ENCODE results near the gene GTF3A.

Gene GTF3A

DNA sequence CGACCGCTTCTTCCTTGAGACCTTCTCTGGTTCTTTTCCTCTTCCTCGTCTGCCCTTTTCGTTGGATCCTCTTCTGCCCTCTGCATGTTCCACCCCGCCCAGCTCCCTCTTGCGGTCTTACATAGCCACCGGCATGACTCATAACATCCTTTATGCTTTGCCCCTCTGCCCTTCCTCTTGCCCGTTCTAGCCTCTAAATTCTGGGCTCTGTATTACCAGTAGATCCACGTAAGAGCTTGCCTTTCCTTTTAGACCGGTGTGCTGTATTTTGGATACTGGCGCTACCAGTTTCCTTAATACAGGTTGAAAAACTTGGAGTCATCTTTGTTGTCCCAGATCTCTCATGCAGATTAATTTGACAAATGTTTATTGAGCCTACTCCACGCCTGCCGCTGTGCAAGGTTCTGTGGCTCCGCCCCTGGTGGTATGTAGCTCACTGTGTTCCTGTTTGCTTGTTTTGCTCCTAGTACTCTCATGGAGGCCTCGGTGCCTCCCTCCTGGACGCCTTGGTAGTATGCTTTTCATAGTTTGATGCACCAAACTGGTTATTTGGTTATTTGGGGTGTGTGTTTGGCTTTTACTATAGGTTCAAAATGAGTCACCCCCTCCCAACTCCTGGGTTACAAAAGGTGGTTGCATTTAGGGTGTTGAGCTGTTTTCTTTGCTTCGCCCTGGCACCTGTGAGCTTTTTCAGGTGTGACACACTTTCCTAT is 1.7 kb downstream of the GTF3A start:
- H3K4me3 ChIP-seq (replicated peaks; ENCODE audit: insufficient read depth, low read length), result peak overlapping the region; percentile 73
- H3K27ac ChIP-seq (replicated peaks), result peak overlapping the region; percentile 91
- DNase-seq (ENCODE audit: low read depth in 1 of 2, low spot score in 1 of 2), result peak; percentile 94 to 97
- TF ChIP-seq POLR2AphosphoS5 (IDR thresholded peaks at IDR 0.05; ENCODE audit: low read depth) (no peak; the same call in 1 of the 2 replicates), SPI1 (IDR thresholded peaks at IDR 0.05; ENCODE audit: borderline replicate concordance, low read depth) (peak; percentile 42; the same call in 1 of the 2 replicates)
- no peaks in the 10 kb centered on the region for H3K27me3 ChIP-seq (ENCODE audit: insufficient read depth, poor library complexity, severe bottlenecking)

DNA sequence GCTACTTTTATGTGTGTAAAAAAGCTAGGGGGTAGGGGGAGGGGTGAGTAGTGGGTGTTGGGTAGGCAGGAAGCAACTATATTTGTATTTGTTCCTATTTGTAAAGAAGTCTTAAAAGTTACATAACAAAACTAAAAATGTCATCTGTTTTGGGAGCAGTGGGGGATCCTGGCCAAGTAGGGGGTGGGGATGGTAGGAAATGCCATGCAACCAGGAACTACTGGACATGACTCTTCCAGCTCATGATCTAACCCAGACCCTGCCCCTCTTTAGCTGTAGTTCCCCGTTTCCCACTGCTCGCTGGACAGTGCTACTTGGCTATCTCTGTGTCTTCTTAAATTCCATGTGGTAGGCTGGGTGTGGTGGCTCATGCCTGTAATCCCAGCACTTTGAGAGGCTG is 3.2 kb downstream of the GTF3A start:
- Histone ChIP-seq H3K27me3 (ENCODE audit: insufficient read depth, poor library complexity, severe bottlenecking) (no peaks in the 10 kb centered on the region), H3K27ac (replicated peaks) (peak overlapping the region; percentile 4; the same call in 1 of the 2 replicates), H3K4me3 (replicated peaks; ENCODE audit: insufficient read depth, low read length) (no peak overlapping the region)
- TF ChIP-seq REST (IDR thresholded peaks at IDR 0.05; ENCODE audit: insufficient replicate concordance, low read depth), result no peak
- TF ChIP-seq GABPA (IDR thresholded peaks at IDR 0.05; ENCODE audit: low read depth), result no peak
- TF ChIP-seq POLR2AphosphoS5 (IDR thresholded peaks at IDR 0.05; ENCODE audit: low read depth), result no peak
- TF ChIP-seq SPI1 (IDR thresholded peaks at IDR 0.05; ENCODE audit: borderline replicate concordance, low read depth), result no peak
- TF ChIP-seq CTCF (IDR thresholded peaks at IDR 0.05; ENCODE audit: insufficient read depth, low read length), result no peak
- peak in 1 of 2 experiments; percentile 29 for DNase-seq (ENCODE audit: low read depth in 1 of 2, low spot score in 1 of 2)

DNA sequence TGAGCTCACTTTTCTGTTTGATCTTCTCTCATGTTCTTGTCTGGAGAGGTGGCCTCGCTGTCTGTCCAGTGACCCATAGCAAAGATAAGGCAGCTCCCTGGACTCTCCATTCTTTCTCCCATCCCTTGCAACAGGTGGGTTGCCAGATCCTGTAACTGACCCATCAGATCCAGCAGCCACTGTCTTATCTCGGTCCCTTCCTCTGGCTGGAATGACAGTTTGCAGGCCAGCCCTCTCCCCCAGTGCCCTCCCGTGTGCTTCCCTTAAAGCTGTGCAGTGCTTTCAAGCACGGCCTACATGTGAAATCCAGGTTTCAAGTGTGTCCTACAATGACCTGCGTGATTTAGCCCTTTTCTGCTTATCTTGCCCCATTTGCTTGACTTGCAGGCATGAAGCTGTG is 3.7 kb downstream of the GTF3A start:
- TF ChIP-seq CTCF (IDR thresholded peaks at IDR 0.05; ENCODE audit: insufficient read depth, low read length), result no peak
- TF ChIP-seq REST (IDR thresholded peaks at IDR 0.05; ENCODE audit: insufficient replicate concordance, low read depth), result no peak
- TF ChIP-seq GABPA (IDR thresholded peaks at IDR 0.05; ENCODE audit: low read depth), result no peak
- TF ChIP-seq SPI1 (IDR thresholded peaks at IDR 0.05; ENCODE audit: borderline replicate concordance, low read depth), result no peak
- no peak for TF ChIP-seq POLR2AphosphoS5 (IDR thresholded peaks at IDR 0.05; ENCODE audit: low read depth)
- Histone ChIP-seq H3K27me3 (ENCODE audit: insufficient read depth, poor library complexity, severe bottlenecking) (no peaks in the 10 kb centered on the region), H3K27ac (replicated peaks) (0 out of 2 replicates have a peak overlapping the region, but pooled peaks have one; percentile 4), H3K4me3 (replicated peaks; ENCODE audit: insufficient read depth, low read length) (no peak overlapping the region)
- DNase-seq (ENCODE audit: low read depth in 1 of 2, low spot score in 1 of 2), result no peak

DNA sequence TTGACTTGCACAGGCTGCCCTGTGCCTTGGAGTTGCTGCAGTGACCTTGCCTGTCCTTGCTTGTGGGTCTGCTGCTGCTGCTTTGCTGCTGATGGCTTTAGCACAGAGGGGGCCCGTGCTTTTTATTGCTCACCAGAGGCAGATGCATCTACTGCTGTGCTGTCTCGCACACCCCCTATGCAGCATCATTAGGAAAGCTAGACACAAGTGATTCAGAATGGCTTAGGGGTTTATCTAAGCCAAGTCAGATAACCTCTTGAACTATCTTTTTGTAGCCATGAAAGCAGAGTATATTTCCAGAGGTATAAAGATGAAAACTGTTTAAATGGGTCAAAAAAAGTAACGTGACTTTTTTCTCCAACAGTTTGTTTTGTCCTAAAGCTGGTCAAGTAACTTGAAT is 7.8 kb downstream of the GTF3A start:
- no peak for DNase-seq (ENCODE audit: low read depth in 1 of 2, low spot score in 1 of 2)
- TF ChIP-seq CTCF (IDR thresholded peaks at IDR 0.05; ENCODE audit: insufficient read depth, low read length) (no peak), POLR2AphosphoS5 (IDR thresholded peaks at IDR 0.05; ENCODE audit: low read depth) (no peak), REST (IDR thresholded peaks at IDR 0.05; ENCODE audit: insufficient replicate concordance, low read depth) (no peak), SPI1 (IDR thresholded peaks at IDR 0.05; ENCODE audit: borderline replicate concordance, low read depth) (no peak), GABPA (IDR thresholded peaks at IDR 0.05; ENCODE audit: low read depth) (no peak)
- Histone ChIP-seq H3K27ac (replicated peaks) (no peak overlapping the region), H3K4me3 (replicated peaks; ENCODE audit: insufficient read depth, low read length) (no peak overlapping the region), H3K27me3 (ENCODE audit: insufficient read depth, poor library complexity, severe bottlenecking) (no peaks in the 10 kb centered on the region)
